ENCODE measurements around the gene MACF1.

The MACF1 gene

GRCh38 chr1:39297551-39297950 is 93.1 kb downstream of the MACF1 start:
- Histone ChIP-seq H3K9me3 (ENCODE audit: control insufficient read depth, low read length) (no peaks in the 10 kb centered on the region), H3K27ac (ENCODE audit: insufficient read depth, low read depth, low read length, poor library complexity, severe bottlenecking) (no peak overlapping the region), H3K36me3 (ENCODE audit: control insufficient read depth, insufficient read depth, low read length) (peaks cover 58% of the 10 kb centered on the region), H3K4me1 (ENCODE audit: control insufficient read depth, insufficient read depth, low read length) (no peaks in the 10 kb centered on the region), H3K4me3 (ENCODE audit: insufficient read depth, low read depth, low read length) (no peak overlapping the region), H3K27me3 (ENCODE audit: control insufficient read depth, insufficient read depth, low read length, poor library complexity, severe bottlenecking) (no peaks in the 10 kb centered on the region)
- 69 to 77% methylated on average over 4 to 5 of the region's 5 CpGs for WGBS, 2 experiments

GRCh38 chr1:39301606-39302005 is 97.1 kb downstream of the MACF1 start:
- Histone ChIP-seq H3K4me3 (ENCODE audit: insufficient read depth, low read depth, low read length) (no peak overlapping the region), H3K27ac (ENCODE audit: insufficient read depth, low read depth, low read length, poor library complexity, severe bottlenecking) (no peak overlapping the region), H3K9me3 (ENCODE audit: control insufficient read depth, low read length) (no peaks in the 10 kb centered on the region), H3K4me1 (ENCODE audit: control insufficient read depth, insufficient read depth, low read length) (no peaks in the 10 kb centered on the region), H3K27me3 (ENCODE audit: control insufficient read depth, insufficient read depth, low read length, poor library complexity, severe bottlenecking) (no peaks in the 10 kb centered on the region), H3K36me3 (ENCODE audit: control insufficient read depth, insufficient read depth, low read length) (peaks cover 47% of the 10 kb centered on the region)
- WGBS, 2 experiments, result 95 to 98% methylated on average over 5 of the region's 5 CpGs

GRCh38 chr1:39305555-39305954 is 101.1 kb downstream of the MACF1 start:
- WGBS, 2 experiments, result 96% methylated on average over 2 of the region's 2 CpGs
- Histone ChIP-seq H3K9me3 (ENCODE audit: control insufficient read depth, low read length) (no peaks in the 10 kb centered on the region), H3K27ac (ENCODE audit: insufficient read depth, low read depth, low read length, poor library complexity, severe bottlenecking) (no peak overlapping the region), H3K27me3 (ENCODE audit: control insufficient read depth, insufficient read depth, low read length, poor library complexity, severe bottlenecking) (no peaks in the 10 kb centered on the region), H3K4me3 (ENCODE audit: insufficient read depth, low read depth, low read length) (no peak overlapping the region), H3K36me3 (ENCODE audit: control insufficient read depth, insufficient read depth, low read length) (peaks cover 28% of the 10 kb centered on the region), H3K4me1 (ENCODE audit: control insufficient read depth, insufficient read depth, low read length) (no peaks in the 10 kb centered on the region)

GRCh38 chr1:39310015-39310414 is 105.5 kb downstream of the MACF1 start:
- no peak overlapping the region for H3K27ac ChIP-seq (ENCODE audit: insufficient read depth, low read depth, low read length, poor library complexity, severe bottlenecking)
- no peaks in the 10 kb centered on the region for H3K4me1 ChIP-seq (ENCODE audit: control insufficient read depth, insufficient read depth, low read length)
- no peak overlapping the region for H3K4me3 ChIP-seq (ENCODE audit: insufficient read depth, low read depth, low read length)
- 92 to 95% methylated on average over 6 of the region's 6 CpGs for WGBS, 2 experiments
- peaks cover 15% of the 10 kb centered on the region for H3K36me3 ChIP-seq (ENCODE audit: control insufficient read depth, insufficient read depth, low read length)
- H3K9me3 ChIP-seq (ENCODE audit: control insufficient read depth, low read length), result no peaks in the 10 kb centered on the region
- H3K27me3 ChIP-seq (ENCODE audit: control insufficient read depth, insufficient read depth, low read length, poor library complexity, severe bottlenecking), result no peaks in the 10 kb centered on the region

GRCh38 chr1:39310691-39311090 is 106.2 kb downstream of the MACF1 start:
- Histone ChIP-seq H3K4me1 (ENCODE audit: control insufficient read depth, insufficient read depth, low read length) (no peaks in the 10 kb centered on the region), H3K36me3 (ENCODE audit: control insufficient read depth, insufficient read depth, low read length) (peaks cover 15% of the 10 kb centered on the region), H3K27me3 (ENCODE audit: control insufficient read depth, insufficient read depth, low read length, poor library complexity, severe bottlenecking) (no peaks in the 10 kb centered on the region), H3K4me3 (ENCODE audit: insufficient read depth, low read depth, low read length) (no peak overlapping the region), H3K27ac (ENCODE audit: insufficient read depth, low read depth, low read length, poor library complexity, severe bottlenecking) (peak overlapping the region; percentile 33), H3K9me3 (ENCODE audit: control insufficient read depth, low read length) (no peaks in the 10 kb centered on the region)
- 95 to 97% methylated on average over 4 of the region's 4 CpGs for WGBS, 2 experiments

- Histone ChIP-seq H3K36me3 (ENCODE audit: control insufficient read depth, insufficient read depth, low read length) (peaks cover 32% of the 10 kb centered on the region), H3K27ac (ENCODE audit: insufficient read depth, low read depth, low read length, poor library complexity, severe bottlenecking) (no peak overlapping the region)
Observed at GRCh38 chr1:39317111-39317510, 112.6 kb downstream of the MACF1 start.

GRCh38 chr1:39317910-39318633 is 113.6 kb downstream of the MACF1 start:
- no peak overlapping the region for H3K27ac ChIP-seq (ENCODE audit: insufficient read depth, low read depth, low read length, poor library complexity, severe bottlenecking)
- WGBS, 2 experiments, result 94 to 97% methylated on average over 6 of the region's 6 CpGs
- H3K36me3 ChIP-seq (ENCODE audit: control insufficient read depth, insufficient read depth, low read length), result peaks cover 39% of the 10 kb centered on the region

More at GRCh38 chr1:39317111-39317510, 112.6 kb downstream of the MACF1 start:
- no peaks in the 10 kb centered on the region for H3K4me1 ChIP-seq (ENCODE audit: control insufficient read depth, insufficient read depth, low read length)
- no peaks in the 10 kb centered on the region for H3K27me3 ChIP-seq (ENCODE audit: control insufficient read depth, insufficient read depth, low read length, poor library complexity, severe bottlenecking)
- no peaks in the 10 kb centered on the region for H3K9me3 ChIP-seq (ENCODE audit: control insufficient read depth, low read length)
- H3K4me3 ChIP-seq (ENCODE audit: insufficient read depth, low read depth, low read length), result no peak overlapping the region
- 96 to 97% methylated on average over 8 of the region's 8 CpGs for WGBS, 2 experiments

GRCh38 chr1:39321979-39322378 is 117.5 kb downstream of the MACF1 start:
- peaks cover 36% of the 10 kb centered on the region for H3K36me3 ChIP-seq (ENCODE audit: control insufficient read depth, insufficient read depth, low read length)
- no peaks in the 10 kb centered on the region for H3K4me1 ChIP-seq (ENCODE audit: control insufficient read depth, insufficient read depth, low read length)
- no peak overlapping the region for H3K27ac ChIP-seq (ENCODE audit: insufficient read depth, low read depth, low read length, poor library complexity, severe bottlenecking)

More at GRCh38 chr1:39317910-39318633, 113.6 kb downstream of the MACF1 start:
- no peaks in the 10 kb centered on the region for H3K4me1 ChIP-seq (ENCODE audit: control insufficient read depth, insufficient read depth, low read length)
- no peak overlapping the region for H3K4me3 ChIP-seq (ENCODE audit: insufficient read depth, low read depth, low read length)
- H3K9me3 ChIP-seq (ENCODE audit: control insufficient read depth, low read length), result no peaks in the 10 kb centered on the region
- no peaks in the 10 kb centered on the region for H3K27me3 ChIP-seq (ENCODE audit: control insufficient read depth, insufficient read depth, low read length, poor library complexity, severe bottlenecking)

GRCh38 chr1:39322431-39322830 is 117.9 kb downstream of the MACF1 start:
- H3K36me3 ChIP-seq (ENCODE audit: control insufficient read depth, insufficient read depth, low read length), result peaks cover 32% of the 10 kb centered on the region
- WGBS, 2 experiments, result 93 to 98% methylated on average over 5 to 6 of the region's 6 CpGs
- no peak overlapping the region for H3K4me3 ChIP-seq (ENCODE audit: insufficient read depth, low read depth, low read length)
- no peaks in the 10 kb centered on the region for H3K27me3 ChIP-seq (ENCODE audit: control insufficient read depth, insufficient read depth, low read length, poor library complexity, severe bottlenecking)
- no peaks in the 10 kb centered on the region for H3K4me1 ChIP-seq (ENCODE audit: control insufficient read depth, insufficient read depth, low read length)
- no peak overlapping the region for H3K27ac ChIP-seq (ENCODE audit: insufficient read depth, low read depth, low read length, poor library complexity, severe bottlenecking)
- no peaks in the 10 kb centered on the region for H3K9me3 ChIP-seq (ENCODE audit: control insufficient read depth, low read length)

More at GRCh38 chr1:39321979-39322378, 117.5 kb downstream of the MACF1 start:
- H3K4me3 ChIP-seq (ENCODE audit: insufficient read depth, low read depth, low read length), result no peak overlapping the region
- WGBS, 2 experiments, result 100% methylated on average over 1 of the region's 1 CpG; no CpG with 5 or more reads in 1 of the 2 experiments
- H3K27me3 ChIP-seq (ENCODE audit: control insufficient read depth, insufficient read depth, low read length, poor library complexity, severe bottlenecking), result no peaks in the 10 kb centered on the region
- H3K9me3 ChIP-seq (ENCODE audit: control insufficient read depth, low read length), result no peaks in the 10 kb centered on the region

GRCh38 chr1:39324888-39325287 is 120.4 kb downstream of the MACF1 start:
- Histone ChIP-seq H3K36me3 (ENCODE audit: control insufficient read depth, insufficient read depth, low read length) (peaks cover 31% of the 10 kb centered on the region), H3K27me3 (ENCODE audit: control insufficient read depth, insufficient read depth, low read length, poor library complexity, severe bottlenecking) (no peaks in the 10 kb centered on the region), H3K4me1 (ENCODE audit: control insufficient read depth, insufficient read depth, low read length) (no peaks in the 10 kb centered on the region), H3K27ac (ENCODE audit: insufficient read depth, low read depth, low read length, poor library complexity, severe bottlenecking) (no peak overlapping the region), H3K9me3 (ENCODE audit: control insufficient read depth, low read length) (no peaks in the 10 kb centered on the region), H3K4me3 (ENCODE audit: insufficient read depth, low read depth, low read length) (no peak overlapping the region)
- 97% methylated on average over 2 of the region's 2 CpGs for WGBS, 2 experiments
